Tibial nerve (tissue), 4 donors: Measurements from ENCODE around the gene DOK3.

Source experiments
- EP300 ChIP-seq, 2 donors: sonication (generic); formaldehyde crosslinking; IDR thresholded peaks; one replicate each; pipeline ENCODE4 v1.6.1; 2017; ENCODE audit warnings: antibody characterized with exemption in 2 of 2, mild to moderate bottlenecking in 1 of 2
- POLR2A ChIP-seq, 2 donors: fragments of 450-650 bp; IDR thresholded peaks; one replicate each; pipeline ENCODE4 v1.6.1; 2017; ENCODE audit warnings: antibody characterized with exemption in 2 of 2, mild to moderate bottlenecking in 2 of 2, moderate library complexity in 2 of 2
- TF ChIP-seq, protein P1 (sequence below), 5 experiments: fragments of 200-600 bp in 3 of 5; fragments of 450-650 bp in 2 of 5; sonication (generic) in 3 of 5; IDR thresholded peaks; one replicate each; pipeline ENCODE4 v1.5.1; 2016 to 2019; ENCODE audit warnings: antibody characterized with exemption in 5 of 5, mild to moderate bottlenecking in 3 of 5, moderate library complexity in 2 of 5

GRCh38 chr5:177528631-177529030 is 19.0 kb upstream of the DOK3 start:
- TF ChIP-seq, protein P1, sequence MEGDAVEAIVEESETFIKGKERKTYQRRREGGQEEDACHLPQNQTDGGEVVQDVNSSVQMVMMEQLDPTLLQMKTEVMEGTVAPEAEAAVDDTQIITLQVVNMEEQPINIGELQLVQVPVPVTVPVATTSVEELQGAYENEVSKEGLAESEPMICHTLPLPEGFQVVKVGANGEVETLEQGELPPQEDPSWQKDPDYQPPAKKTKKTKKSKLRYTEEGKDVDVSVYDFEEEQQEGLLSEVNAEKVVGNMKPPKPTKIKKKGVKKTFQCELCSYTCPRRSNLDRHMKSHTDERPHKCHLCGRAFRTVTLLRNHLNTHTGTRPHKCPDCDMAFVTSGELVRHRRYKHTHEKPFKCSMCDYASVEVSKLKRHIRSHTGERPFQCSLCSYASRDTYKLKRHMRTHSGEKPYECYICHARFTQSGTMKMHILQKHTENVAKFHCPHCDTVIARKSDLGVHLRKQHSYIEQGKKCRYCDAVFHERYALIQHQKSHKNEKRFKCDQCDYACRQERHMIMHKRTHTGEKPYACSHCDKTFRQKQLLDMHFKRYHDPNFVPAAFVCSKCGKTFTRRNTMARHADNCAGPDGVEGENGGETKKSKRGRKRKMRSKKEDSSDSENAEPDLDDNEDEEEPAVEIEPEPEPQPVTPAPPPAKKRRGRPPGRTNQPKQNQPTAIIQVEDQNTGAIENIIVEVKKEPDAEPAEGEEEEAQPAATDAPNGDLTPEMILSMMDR (IDR thresholded peaks at IDR 0.05): no peak
- TF ChIP-seq POLR2A (IDR thresholded peaks at IDR 0.05) (no peak), EP300 (IDR thresholded peaks at IDR 0.05) (no peak)
